NCI-H345 treated with DMSO at 0.1 percent for 48 hours (cell line): ENCODE measurements around the gene MB.

Source experiments
- DNase-seq: peaks from one replicate; lab custom pipeline; 2025; ENCODE audit not compliant: unreplicated experiment; lab: John Stamatoyannopoulos, UW

MB gene

DNA sequence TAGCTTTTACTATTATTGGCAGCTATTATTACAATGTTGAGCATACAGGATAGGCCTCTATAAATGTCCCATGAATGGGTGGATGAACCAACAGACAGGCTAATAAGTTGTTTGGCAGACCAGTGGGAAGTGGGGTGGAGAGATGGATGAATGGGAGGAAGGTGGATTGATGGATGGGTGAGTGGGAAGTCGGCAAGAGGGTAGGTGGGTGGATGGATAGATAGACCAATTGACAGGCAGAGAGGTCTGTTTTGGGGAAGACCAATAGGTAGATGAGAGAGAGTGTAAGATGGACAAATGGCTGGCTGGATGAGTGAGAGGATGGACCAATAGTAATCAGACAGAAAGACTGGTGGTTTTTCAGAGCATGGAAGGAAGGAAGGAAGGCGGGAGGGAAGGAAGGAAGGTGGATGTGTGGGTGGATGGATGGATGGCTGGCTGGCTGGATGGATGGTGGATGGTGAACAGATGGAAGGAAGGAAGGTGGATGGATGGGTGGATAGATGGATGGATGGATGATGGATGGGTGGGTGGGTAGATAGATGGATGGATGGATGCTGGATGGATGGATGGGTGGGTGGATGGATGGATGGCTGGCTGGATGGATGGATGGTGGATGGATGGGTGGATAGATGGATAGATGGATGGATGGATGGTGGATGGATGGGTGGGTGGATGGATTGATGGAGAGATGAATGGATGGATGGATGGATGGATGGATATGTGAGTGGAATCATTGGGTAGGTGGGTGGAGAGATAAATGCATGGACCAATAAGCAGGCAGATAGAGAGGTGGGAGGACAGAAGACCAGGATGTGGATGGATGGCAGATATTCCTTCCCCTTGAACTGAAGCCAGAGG, 39.1 kb downstream of the MB start:
- DNase-seq = no peak

DNA sequence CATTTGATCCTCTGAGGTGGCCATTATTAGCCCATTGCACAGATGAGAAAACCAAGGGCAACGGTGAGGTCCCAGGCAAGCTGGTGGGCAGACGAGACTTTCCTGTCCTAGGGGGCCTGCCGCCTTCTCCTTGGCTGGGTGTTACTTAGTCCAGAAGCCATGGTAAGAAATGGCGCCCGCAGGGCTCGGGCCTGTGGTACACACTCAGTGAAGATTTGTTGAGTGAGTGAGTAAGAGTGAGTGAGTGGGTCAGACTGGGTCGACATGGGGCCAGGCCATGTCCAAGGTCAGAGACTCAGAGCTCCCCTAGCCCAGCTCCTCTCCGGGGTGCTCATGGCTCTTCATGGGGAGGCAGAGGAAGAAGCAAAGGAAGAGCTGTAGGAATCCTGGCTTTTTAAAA, 40.5 kb downstream of the MB start:
- no peak for DNase-seq

DNA sequence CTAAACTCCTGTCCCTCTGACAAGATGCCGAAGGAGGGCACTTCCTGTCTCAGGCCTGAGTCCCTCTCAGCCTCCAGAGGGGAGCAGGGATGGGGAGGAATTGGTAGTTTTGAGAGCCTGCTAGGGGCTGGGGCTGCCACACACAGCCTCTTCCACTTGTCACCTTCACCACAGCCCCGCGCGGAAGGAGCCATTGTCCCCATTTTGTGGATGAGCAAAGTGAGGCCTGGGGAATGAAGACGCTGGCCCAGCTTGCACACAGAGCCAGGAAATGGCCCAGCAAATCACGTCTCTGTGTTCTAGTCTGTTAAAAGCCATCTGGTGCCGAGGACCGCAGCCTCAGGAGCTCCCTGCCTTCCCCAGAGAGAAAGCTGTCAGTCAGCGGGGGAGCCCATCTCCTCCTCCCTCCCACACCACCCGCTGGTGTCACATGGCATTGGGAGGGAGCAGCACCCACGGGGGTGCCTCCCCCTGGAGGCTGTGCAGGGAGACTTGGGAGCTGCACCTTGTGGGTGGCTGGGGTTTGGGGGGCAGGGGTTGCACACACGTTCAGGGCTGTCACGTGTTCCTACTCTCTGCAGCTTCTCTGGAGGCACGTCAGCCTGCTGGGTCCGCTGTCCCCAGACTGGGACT, 41.9 kb downstream of the MB start:
- no peak for DNase-seq

DNA sequence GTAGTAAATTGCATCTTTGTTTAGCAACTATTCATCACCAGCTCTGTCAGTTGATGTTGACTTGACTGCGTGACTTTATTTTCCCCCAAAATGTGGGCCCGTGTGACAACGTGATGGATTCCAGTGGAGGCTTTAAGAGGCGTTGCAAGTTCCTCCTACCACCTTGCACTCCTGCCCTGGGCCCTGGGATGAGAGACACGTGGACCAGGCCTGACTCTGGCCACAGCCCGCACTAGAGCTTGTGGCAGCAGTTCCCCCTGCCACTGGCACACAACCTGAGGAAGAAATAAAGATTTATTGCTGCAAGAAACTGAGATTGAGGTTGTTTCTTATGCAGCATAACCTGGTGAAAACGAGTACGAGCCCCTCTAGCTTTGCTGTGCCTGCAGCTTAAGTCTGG, 44.6 kb downstream of the MB start:
- DNase-seq = no peak

DNA sequence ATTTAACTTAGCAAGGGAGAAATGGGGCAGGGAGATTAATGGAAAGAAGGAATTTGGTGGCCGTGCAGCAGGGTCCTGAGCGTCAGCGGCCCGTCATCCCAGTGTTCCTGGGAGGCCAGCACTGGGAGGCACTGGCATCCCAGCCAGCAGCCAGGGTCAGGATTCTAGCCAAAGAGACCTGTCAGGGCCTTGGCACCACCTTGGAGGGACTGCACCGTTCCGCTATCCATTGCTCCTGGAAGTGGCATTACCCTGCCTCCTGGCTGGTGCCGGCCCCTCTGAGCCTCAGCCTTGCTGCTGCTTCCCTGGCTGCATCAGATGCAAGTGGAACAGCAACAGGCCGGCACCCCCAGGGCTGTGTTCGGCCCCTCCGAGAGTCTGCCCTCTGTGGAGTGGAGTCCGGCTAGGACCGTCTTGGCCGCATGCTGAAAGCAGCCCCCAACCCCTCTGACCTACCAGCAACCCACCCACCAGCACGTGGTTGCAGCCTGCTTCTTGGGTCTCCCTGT, 46.4 kb downstream of the MB start:
- DNase-seq = no peak

DNA sequence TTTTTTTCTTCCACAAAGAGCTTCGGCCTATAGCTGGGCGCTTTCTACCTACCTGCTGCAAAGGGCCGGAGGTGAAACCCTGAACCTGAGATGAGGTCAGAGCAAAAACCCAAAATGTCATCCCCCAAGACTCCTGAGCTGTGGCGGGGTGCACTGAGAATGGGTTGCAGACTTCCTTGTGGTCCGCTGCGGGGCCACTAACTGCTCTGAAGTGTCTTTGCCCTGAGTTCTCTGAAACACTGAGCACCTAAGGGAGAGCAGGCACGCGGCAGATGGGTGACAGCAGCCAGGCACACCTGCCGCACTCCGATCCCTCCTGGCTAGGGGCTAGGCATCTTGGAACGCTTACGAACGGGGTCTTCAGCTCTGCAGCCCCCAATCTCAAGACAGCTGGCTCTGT, 47.2 kb downstream of the MB start:
- no peak for DNase-seq

DNA sequence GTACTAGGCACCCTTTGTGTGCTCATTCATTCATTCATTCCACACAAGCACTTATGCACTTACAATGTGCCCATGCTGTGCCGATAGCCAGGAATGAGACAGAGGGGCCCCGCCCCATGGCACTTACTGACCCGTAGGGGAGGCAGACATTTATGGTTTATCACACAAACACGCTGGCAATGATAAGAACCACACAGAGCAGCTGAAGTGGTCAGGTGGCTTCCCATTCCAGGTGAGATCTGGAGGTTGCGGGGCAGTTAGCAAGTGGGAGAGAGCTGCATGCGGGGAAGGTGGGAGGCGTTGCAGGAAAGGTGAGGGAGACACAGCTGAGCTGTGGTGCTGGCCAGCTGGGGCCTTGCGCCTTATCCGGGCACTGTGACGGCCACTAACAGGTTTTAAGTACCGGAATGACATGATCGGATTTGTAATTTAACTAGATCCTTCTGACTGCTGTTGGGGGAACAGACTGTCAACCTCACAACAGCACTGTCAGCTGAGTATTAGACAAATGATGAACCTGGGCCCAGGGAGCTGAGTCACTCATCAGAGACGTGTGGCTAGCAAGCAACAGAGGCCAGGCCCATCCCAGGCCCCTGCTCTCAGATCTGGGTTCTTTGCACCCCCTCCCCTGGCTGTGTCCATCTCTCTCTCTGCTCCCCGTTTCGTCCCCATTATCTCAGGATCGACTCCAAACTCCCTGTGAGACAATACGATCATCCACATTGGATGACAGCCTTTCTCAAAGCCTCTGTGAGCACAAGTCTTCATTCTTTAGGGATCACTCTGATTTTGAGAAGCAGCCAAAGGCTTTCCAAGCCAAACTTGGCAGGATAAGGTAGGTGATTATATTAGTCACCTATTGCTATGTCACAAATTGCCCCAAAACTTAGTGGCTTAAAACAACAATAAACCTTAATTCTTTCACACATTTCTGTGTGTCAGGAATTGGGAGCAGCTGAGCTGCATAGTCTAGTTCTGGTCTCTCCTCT, 48.1 kb downstream of the MB start:
- peak; percentile 17 for DNase-seq

DNA sequence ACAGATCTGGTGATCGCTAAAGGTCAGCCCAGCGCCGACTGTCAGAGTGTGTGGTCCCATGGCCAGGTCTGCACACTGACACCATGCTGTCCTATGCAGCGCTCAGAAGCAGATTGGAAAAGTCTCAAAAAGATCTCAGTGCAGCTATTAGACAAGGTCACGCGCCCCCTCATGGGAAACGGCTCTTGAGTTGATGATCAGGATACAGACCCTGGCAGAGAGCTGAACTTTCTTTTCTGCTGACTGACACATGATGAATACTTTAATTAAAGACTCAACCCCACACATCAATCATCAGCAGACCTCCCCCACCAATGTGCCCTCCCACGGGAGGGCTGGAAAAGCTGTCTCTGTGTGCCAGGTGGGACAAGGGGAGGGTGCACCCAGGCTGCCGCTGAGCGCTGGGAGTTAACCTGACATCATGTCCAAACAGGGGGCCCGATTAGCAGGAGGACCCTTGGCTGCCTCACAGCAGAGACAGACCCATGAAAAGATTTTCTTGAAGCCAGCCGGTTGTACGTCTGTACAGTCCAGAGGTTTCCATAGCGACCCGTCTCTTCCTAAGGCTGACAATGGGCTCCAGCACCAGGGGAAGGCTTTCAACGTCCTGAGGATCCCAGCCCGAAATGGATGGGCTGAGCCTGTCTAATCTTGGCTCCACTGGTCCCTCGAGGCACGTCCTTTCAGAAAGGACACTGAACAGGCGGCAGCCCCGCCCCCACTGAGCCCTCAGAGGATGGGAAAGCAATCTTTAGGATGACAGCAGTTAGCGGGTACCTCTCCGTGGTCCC, 49.6 kb downstream of the MB start:
- no peak for DNase-seq

DNA sequence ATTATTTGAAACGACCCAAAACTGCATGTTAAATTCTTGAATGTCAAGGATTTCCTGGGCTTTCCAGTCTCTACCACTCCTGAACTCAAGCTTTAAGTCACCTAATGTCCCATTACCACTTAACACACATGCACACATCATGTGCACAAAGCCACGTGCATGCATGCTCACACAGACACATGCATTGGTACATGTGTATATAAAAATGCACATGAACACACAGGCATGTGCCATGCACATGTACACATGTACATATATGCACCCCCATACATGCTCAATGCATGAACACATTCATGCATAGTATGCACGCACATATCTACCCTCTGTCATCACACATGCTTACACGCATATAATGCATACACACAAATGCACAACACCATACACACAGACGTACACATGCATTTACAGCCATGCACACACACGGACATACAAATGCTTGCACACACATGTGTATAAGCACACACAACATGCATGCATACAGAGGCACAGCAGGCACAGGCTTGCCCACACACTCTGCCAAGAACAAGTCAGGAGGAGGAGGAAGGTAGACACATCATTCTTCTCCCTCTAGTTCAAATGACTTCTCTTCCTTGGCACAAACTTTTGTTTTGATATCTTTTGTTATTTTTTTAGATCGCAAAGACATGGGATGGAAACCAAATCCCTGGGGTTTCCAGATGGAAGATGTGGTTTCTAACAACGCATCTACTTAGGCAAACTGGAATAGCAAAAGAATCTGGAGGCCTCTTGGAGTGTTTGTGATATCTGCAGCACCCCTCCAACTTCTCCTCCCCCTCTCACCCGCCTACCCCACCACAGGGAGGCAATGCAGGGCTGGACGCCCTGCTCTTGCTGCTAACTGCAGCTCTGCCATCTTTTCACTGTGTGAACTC, 51.9 kb downstream of the MB start:
- DNase-seq = no peak

DNA sequence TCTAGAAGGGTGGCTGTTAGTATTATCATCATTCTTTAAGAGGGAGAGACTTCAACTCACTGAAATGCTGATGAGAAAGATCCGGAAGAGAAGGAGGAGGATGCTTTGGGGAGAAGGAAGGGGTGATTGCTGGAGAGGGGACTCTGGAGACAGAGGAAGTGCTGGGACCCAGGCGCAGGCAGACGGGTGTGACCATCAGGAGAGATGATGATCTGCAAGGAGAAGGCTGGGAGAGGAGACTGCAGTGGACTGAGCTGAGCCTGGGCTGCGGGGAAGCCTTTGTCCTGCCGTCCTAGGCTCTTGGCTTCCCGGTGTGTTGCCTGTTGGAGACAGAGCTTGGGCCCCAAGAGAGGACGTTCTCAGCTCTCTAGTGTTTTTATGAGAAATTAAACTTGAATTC, 53.9 kb downstream of the MB start:
- DNase-seq = no peak

DNA sequence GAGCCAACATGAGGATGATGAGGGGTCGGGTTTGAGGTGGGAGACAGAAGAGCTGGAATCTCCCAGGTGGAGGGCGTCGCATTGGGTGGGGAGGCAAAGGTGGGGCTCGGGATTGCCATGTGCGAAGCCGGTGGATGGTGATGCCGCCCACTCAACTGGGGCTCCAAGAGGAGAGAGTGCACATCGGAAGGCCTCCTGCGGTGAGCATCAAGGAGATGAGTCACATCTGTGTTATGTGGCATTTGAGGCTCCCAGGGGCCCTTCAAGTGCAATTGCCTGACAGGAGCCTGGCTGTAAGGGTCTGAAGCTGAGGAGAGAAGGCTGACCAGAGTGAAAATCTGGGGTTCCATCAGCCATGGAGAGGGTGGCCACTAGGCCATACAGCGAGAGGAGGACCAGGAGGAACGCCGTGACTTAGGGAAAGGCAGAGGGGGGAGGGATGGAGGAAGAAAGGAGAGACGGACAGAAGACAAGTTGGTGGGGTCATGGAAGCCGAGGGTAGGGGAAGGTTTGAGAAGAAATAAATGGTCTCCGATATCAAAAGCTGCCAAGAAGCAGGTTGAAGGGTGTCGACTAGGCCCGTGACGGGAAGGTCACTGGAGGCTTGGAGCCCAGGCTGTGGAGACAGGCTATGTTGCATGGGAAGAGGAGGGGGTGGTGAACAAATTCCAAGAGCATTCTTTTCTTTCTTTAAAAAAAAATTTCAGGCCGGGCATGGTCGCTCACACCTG, 55.2 kb downstream of the MB start:
- no peak for DNase-seq

DNA sequence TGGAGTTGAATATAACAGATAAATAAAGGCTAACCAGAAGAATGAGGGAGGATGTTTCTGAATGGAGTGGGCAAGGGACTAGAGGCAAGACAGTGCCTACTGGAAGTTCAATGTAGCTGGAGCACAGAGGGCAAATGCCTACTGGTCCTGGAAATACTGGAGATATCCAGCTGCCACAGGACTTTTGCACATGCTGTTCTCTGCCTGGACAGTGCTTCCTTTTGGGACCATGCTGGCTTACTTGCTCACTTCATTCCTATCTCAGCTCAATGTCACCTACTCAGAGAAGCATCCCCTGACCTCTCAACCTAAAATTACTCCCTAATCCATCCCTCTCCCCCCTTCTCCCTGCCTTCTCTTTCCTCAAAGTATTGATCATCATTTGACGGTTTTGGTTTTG, 56.3 kb downstream of the MB start:
- no peak for DNase-seq

DNA sequence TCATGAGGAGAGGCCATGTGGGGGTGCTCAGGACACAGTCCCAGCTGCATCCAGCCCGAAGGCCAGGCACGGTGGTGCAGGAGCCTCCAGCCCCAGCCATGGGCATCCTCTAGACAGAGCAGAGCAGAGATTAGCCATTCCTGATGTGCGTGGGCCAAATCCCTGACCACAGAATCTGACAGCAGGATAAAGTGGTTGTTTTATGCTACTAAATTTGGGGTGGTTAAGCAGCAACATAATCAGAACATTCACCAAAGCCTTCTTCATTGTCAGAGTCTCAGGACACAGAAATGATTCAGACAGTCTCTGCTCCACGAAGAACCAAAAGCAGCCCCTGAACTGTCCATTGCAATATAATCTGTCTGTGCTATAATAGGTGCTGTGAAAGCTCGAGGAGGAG, 56.8 kb downstream of the MB start:
- no peak for DNase-seq

DNA sequence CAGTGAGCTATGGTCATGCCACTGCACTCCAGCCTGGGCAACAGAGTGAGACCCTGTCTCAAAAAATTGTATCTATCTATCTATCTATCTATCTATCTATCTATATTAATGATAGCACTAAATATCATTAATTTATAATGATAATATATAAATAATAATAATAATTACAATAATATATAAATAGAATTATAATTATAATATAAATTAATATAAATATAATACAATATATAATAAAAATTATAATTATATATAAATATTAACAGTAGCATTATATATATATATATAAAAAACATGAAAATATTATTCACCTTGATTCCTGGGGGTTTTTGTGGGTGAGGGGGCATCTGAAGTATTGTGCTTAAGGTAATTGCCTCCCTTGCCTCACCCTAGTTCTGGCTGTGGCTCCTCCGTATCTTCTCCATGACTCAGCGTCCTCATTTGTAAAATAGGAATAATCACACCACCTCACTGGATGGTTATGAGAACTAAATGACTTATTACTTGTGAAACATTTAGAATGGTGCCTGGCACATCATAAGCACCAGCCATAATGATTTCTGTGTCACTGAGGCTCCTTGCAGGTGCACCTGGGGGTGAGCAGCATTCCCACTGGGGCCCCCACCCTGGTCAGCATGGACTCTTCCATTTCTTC, 57.6 kb downstream of the MB start:
- no peak for DNase-seq

DNA sequence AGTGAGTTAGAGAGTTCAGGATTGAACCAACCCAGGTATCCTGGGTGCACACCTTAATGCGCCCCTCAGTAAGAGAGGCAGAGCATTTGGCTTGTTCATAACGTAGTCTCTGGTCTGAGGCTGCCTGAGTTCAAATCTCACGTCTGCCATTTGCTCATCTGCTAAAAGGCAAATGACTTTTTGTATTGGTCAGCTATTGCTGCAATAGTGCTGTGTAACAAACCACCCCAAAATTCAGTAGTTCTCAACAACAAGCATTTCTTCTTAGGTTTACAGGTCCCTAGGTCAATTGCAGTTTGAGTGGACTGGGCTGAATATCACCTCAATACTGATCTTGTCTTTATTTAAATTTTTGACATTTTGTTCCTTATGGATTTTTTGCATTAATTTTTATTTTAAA, 58.4 kb downstream of the MB start:
- no peak for DNase-seq

DNA sequence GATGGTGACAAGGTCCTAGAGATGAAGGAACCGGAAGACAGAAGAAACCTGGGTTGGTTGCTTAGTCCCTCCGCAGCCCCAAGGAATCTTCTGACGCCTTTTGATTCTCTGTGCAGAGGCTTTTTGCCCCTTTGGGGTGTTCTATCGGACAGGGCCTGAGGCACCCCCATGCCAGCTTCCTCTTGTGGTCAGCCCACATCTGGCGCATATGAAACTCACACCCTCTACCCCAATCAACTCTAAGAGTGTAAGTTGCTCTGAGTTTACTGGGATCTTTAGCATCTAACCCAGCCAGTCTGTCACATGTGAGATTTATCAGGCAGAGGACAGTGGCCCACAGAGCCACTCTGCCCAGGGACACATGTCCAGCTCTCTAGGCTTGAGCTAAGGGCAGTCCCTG, 59.1 kb downstream of the MB start:
- DNase-seq = no peak
